GM18517 (cell line): ENCODE measurements around the gene AGBL1.
"Not testable (repeated sequence)": the region's sequence is repeated elsewhere in the genome, so short reads cannot be mapped to it uniquely, and the experiment has no call there.

Experiments used
- ATAC-seq: cut with Tn5 transposase; IDR thresholded peaks from one replicate; pipeline ENCODE4 v1.9.1; 2021; ENCODE audit warnings: mild to moderate bottlenecking, moderate library complexity; ENCODE audit not compliant: unreplicated experiment

The AGBL1 gene

GRCh38 chr15:86392296-86392695, 312.6 kb downstream of the AGBL1 start:
- ATAC-seq: no peak

GRCh38 chr15:86392874-86393273, 313.2 kb downstream of the AGBL1 start:
- ATAC-seq: no peak

- no peak for ATAC-seq
These were observed 315.2 kb downstream of the AGBL1 start for GRCh38 chr15:86394866-86395265.

GRCh38 chr15:86399041-86399954, 319.6 kb downstream of the AGBL1 start:
- no peak for ATAC-seq

- ATAC-seq: no peak
These were observed 323.6 kb downstream of the AGBL1 start for GRCh38 chr15:86403221-86403620.

GRCh38 chr15:86403914-86404583, 324.4 kb downstream of the AGBL1 start:
- no peak for ATAC-seq

GRCh38 chr15:86408261-86408660, 328.6 kb downstream of the AGBL1 start:
- ATAC-seq: no peak

GRCh38 chr15:86411916-86412315, 332.2 kb downstream of the AGBL1 start:
- ATAC-seq: no peak

- no peak for ATAC-seq
These were observed 333.5 kb downstream of the AGBL1 start for GRCh38 chr15:86413191-86413590.

- ATAC-seq: no peak
These were observed 346.1 kb downstream of the AGBL1 start for GRCh38 chr15:86425746-86426145.

- no peak for ATAC-seq
These were observed 353.2 kb downstream of the AGBL1 start for GRCh38 chr15:86432861-86433260.

GRCh38 chr15:86433983-86434382, 354.3 kb downstream of the AGBL1 start:
- ATAC-seq: no peak

- no peak for ATAC-seq
These were observed 359.9 kb downstream of the AGBL1 start for GRCh38 chr15:86439614-86440013.

- ATAC-seq: no peak
These were observed 364.9 kb downstream of the AGBL1 start for GRCh38 chr15:86444527-86444926.

- ATAC-seq: no peak
These were observed 366.0 kb downstream of the AGBL1 start for GRCh38 chr15:86445579-86446252.

GRCh38 chr15:86446253-86446640, 366.6 kb downstream of the AGBL1 start:
- no peak for ATAC-seq

GRCh38 chr15:86465470-86466039, 385.9 kb downstream of the AGBL1 start:
- not testable (repeated sequence) for ATAC-seq

- ATAC-seq: no peak
These were observed 402.0 kb downstream of the AGBL1 start for GRCh38 chr15:86481720-86482119.

- no peak for ATAC-seq
These were observed 404.3 kb downstream of the AGBL1 start for GRCh38 chr15:86483936-86484335.

- ATAC-seq: no peak
These were observed 408.4 kb downstream of the AGBL1 start for GRCh38 chr15:86488046-86488445.

GRCh38 chr15:86489981-86490380, 410.3 kb downstream of the AGBL1 start:
- ATAC-seq: no peak
